ENCODE measurements around the gene MAFG. TPM values are rescaled to one million over a fixed set of nuclear protein-coding genes. Genes with fewer than 3 reads are reported as not detected.
A peak's percentile ranks its signal among the peaks of the same experiment; 100 is the strongest.

The MAFG gene
- total and polyA plus RNA-seq, 2 of the 13 experiments (the other 11 are each of a cell fraction or from before 2014, with no cell fraction given) = 14.5 to 20.0 TPM

GRCh38 chr17:81868674-81869220 lies 58.8 kb downstream of the MAFG start (continued):
- peak; percentile 16; the same call in 1 of the 2 replicates for TF ChIP-seq ZNF460 (CRISPR knock-in tag; IDR thresholded peaks at IDR 0.05; ENCODE audit: borderline replicate concordance)
- peak; percentile 14 for TF ChIP-seq SRSF1 (optimal IDR thresholded peaks at IDR 0.05; ENCODE audit: low read depth, low read length)
- TF ChIP-seq YY1 (IDR thresholded peaks at IDR 0.05; ENCODE audit: insufficient read depth, insufficient replicate concordance, low read depth, low read length) = no peak
- TF ChIP-seq, protein P1, sequence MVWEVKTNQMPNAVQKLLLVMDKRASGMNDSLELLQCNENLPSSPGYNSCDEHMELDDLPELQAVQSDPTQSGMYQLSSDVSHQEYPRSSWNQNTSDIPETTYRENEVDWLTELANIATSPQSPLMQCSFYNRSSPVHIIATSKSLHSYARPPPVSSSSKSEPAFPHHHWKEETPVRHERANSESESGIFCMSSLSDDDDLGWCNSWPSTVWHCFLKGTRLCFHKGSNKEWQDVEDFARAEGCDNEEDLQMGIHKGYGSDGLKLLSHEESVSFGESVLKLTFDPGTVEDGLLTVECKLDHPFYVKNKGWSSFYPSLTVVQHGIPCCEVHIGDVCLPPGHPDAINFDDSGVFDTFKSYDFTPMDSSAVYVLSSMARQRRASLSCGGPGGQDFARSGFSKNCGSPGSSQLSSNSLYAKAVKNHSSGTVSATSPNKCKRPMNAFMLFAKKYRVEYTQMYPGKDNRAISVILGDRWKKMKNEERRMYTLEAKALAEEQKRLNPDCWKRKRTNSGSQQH (CRISPR knock-in tag; IDR thresholded peaks at IDR 0.05; ENCODE audit: low read depth) = 0 out of 2 replicates have a peak, but pooled peaks have one; percentile 10
- TF ChIP-seq ZNF121 (CRISPR knock-in tag; IDR thresholded peaks at IDR 0.05) = 0 out of 2 replicates have a peak, but pooled peaks have one; percentile 7
- no peak for TF ChIP-seq ZNF776 (CRISPR knock-in tag; IDR thresholded peaks at IDR 0.05)
- TF ChIP-seq AFF4 (CRISPR knock-in tag; IDR thresholded peaks at IDR 0.05) = no peak
- peak; percentile 4; the same call in 1 of the 2 replicates for TF ChIP-seq KAT8 (CRISPR knock-in tag; IDR thresholded peaks at IDR 0.05)
- no peak for TF ChIP-seq TEF (CRISPR knock-in tag; IDR thresholded peaks at IDR 0.05)
- peak; percentile 58; the same call in 1 of the 2 replicates for TF ChIP-seq ZHX1 (CRISPR knock-in tag; IDR thresholded peaks at IDR 0.05; ENCODE audit: low read depth)
- 0 out of 2 replicates have a peak, but pooled peaks have one; percentile 7 for TF ChIP-seq ATF3 (CRISPR knock-in tag; IDR thresholded peaks at IDR 0.05)
- no peak for TF ChIP-seq ZNF24 (IDR thresholded peaks at IDR 0.05)
- TF ChIP-seq ZNF589 (CRISPR knock-in tag; conservative IDR thresholded peaks at IDR 0.05) = no peak
- TF ChIP-seq MED8 (CRISPR knock-in tag; IDR thresholded peaks at IDR 0.05; ENCODE audit: insufficient replicate concordance) = no peak
- TF ChIP-seq ISL2 (CRISPR knock-in tag; IDR thresholded peaks at IDR 0.05) = no peak; the same call in 1 of the 2 replicates
- TF ChIP-seq PATZ1 (CRISPR knock-in tag; IDR thresholded peaks at IDR 0.05) = peak; percentile 40; the same call in 1 of the 2 replicates
- TF ChIP-seq ZNF414 (CRISPR knock-in tag; IDR thresholded peaks at IDR 0.05) = no peak

All from HepG2 (cell line).